Upper lobe of right lung (tissue), 1 donor: ENCODE measurements around the gene SIK3. TPM values are rescaled to one million over a fixed set of nuclear protein-coding genes. Genes with fewer than 3 reads are reported as not detected.
"Not testable (repeated sequence)": the region's sequence is repeated elsewhere in the genome, so short reads cannot be mapped to it uniquely, and the experiment has no call there.

Experiments
- ATAC-seq: fragments of 200-7000 bp; cut with Tn5 transposase; one replicate; pipeline ENCODE4 v1.9.1; 2020; ENCODE audit warnings: mild to moderate bottlenecking, moderate library complexity
- DNase-seq: peaks from one replicate; pipeline ENCODE4 v3.0.0-alpha.2; 2020
- H3K27ac ChIP-seq: fragments of 200-600 bp; one replicate; pipeline ENCODE4 v1.8.0; 2022
- H3K27me3 ChIP-seq: fragments of 200-600 bp; one replicate; pipeline ENCODE4 v1.8.0; 2022; ENCODE audit warnings: mild to moderate bottlenecking
- H3K36me3 ChIP-seq: fragments of 200-600 bp; one replicate; pipeline ENCODE4 v1.8.0; 2022
- H3K4me1 ChIP-seq: fragments of 200-600 bp; one replicate; pipeline ENCODE4 v1.8.0; 2022
- H3K4me3 ChIP-seq: fragments of 200-600 bp; one replicate; pipeline ENCODE4 v1.8.0; 2022; ENCODE audit warnings: mild to moderate bottlenecking
- H3K9me3 ChIP-seq: fragments of 200-600 bp; one replicate; pipeline ENCODE4 v1.8.0; 2022
- intact Hi-C: fragments of 100-400 bp; cut with DNase I; formaldehyde crosslinking; loops from one replicate; pipeline ENCODE4 v1.11.0; 2022
- total RNA-seq: library from RNA; stranded (reverse); fragmentation: NEBNext Ultra II Directional; extraction: Animal tissue kit (Norgen Biotek cat#: 25700); gene quantifications from one replicate; pipeline ENCODE4 v1.2.1, GENCODE V29; 2021
- TF ChIP-seq, protein P1 (sequence below): fragments of 200-600 bp; IDR thresholded peaks from one replicate; pipeline ENCODE4 v1.8.0; 2022; ENCODE audit warnings: antibody characterized with exemption
- donor health status: DM: no; HTN: yes; CAD: no; lungs with severe emphysema.

SIK3 gene
- total RNA-seq, 1 donor from 2014 or later: 37.1 TPM

DNA sequence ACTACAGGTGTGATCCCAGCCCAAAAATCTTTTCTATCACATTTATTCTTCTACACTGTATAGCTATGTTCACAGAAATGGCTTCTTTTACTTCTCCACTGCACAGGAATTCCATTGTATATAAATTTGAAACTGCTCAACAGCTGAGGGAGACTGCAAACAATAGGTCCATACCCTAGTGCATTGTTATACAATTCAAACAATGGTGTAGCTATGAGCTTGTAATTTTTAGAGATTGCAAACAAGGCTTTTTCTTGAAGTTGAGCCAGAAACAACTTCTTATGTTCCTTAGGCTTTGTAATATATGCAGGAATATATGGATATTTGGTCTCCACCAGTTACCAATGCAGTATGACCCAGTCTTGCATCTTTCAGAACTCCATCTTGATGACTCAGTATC is 19.5 kb upstream of the SIK3 start:
- TF ChIP-seq, protein P1, sequence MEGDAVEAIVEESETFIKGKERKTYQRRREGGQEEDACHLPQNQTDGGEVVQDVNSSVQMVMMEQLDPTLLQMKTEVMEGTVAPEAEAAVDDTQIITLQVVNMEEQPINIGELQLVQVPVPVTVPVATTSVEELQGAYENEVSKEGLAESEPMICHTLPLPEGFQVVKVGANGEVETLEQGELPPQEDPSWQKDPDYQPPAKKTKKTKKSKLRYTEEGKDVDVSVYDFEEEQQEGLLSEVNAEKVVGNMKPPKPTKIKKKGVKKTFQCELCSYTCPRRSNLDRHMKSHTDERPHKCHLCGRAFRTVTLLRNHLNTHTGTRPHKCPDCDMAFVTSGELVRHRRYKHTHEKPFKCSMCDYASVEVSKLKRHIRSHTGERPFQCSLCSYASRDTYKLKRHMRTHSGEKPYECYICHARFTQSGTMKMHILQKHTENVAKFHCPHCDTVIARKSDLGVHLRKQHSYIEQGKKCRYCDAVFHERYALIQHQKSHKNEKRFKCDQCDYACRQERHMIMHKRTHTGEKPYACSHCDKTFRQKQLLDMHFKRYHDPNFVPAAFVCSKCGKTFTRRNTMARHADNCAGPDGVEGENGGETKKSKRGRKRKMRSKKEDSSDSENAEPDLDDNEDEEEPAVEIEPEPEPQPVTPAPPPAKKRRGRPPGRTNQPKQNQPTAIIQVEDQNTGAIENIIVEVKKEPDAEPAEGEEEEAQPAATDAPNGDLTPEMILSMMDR: no peak
- peaks cover 4% of the 10 kb centered on the region for H3K27me3 ChIP-seq
- H3K4me3 ChIP-seq: no peak overlapping the region
- H3K36me3 ChIP-seq: no peaks in the 10 kb centered on the region
- DNase-seq (no peak), ATAC-seq (no peak)
- no peaks in the 10 kb centered on the region for H3K9me3 ChIP-seq
- H3K4me1 ChIP-seq: no peaks in the 10 kb centered on the region
- intact Hi-C loops: no loop called here
- H3K27ac ChIP-seq: no peak overlapping the region

DNA sequence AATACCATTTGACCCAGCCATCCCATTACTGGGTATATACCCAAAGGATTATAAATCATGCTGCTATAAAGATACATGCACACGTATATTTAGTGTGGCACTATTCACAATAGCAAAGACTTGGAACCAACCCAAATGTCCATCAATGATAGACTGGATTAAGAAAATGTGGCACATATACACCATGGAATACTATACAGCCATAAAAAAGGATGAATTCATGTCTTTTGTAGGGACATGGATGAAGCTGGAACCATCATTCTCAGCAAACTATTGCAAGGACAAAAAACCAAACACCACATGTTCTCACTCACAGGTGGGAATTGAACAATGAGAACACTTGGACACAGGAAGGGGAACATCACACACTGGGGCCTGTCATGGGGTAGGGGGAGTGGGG is 14.7 kb upstream of the SIK3 start:
- H3K27ac ChIP-seq, H3K36me3 ChIP-seq, H3K4me1 ChIP-seq, DNase-seq, H3K27me3 ChIP-seq, ATAC-seq, intact Hi-C loops, H3K9me3 ChIP-seq, H3K4me3 ChIP-seq: not testable (repeated sequence)

DNA sequence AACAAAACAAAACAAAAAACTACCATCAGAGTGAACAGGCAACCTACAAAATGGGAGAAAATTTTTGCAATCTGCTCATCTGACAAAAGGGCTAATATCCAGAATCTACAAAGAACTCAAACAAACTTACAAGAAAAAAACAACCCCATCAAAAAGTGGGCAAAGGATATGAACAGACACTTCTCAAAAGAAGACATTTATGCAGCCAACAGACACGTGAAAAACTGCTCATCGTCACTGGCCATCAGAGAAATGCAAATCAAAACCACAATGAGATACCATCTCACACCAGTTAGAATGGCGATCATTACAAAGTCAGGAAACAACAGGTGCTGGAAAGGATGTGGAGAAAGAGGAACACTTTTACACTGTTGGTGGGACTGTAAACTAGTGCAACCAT is 14.3 kb upstream of the SIK3 start:
- H3K27me3 ChIP-seq, H3K4me1 ChIP-seq, H3K9me3 ChIP-seq, DNase-seq, intact Hi-C loops, H3K27ac ChIP-seq, H3K4me3 ChIP-seq, ATAC-seq, H3K36me3 ChIP-seq: not testable (repeated sequence)

DNA sequence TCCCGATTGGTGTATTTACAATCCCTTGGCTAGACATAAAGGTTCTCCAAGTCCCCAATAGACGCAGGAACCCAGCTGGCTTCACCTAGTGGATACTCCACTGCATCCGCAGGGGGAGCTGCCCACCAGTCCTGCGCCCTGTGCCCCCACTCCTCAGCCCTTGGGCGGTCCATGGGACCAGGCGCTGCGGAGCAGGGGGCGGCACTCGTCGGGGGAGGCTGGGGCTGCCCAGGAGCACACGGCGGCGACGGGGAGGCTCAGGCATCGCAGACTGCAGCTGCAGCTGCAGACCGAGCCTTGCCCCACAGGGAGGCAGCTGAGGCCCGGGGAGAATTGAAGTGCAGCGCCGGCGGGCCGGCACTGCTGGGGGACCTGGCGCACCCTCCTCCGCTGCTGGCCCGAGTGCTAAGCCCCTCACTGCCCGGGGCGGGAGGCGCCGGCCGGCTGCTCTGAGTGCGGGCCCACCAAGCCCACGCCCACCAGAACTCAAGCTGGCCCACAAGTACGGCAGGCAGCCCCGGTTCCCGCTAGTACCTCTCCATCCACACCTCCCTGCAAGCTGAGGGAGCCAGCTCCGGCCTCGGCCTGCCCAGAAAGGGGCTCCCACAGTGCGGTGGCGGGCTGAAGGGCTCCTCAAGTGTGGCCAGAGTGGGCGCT is 12.2 kb upstream of the SIK3 start:
- no peak overlapping the region for H3K4me3 ChIP-seq
- no peak for DNase-seq
- intact Hi-C loops: no loop called here
- H3K27me3 ChIP-seq: no peaks in the 10 kb centered on the region
- H3K4me1 ChIP-seq: no peaks in the 10 kb centered on the region
- peak; percentile 22 for ATAC-seq
- TF ChIP-seq, protein P1: no peak
- H3K27ac ChIP-seq: no peak overlapping the region
- no peaks in the 10 kb centered on the region for H3K9me3 ChIP-seq
- no peaks in the 10 kb centered on the region for H3K36me3 ChIP-seq

DNA sequence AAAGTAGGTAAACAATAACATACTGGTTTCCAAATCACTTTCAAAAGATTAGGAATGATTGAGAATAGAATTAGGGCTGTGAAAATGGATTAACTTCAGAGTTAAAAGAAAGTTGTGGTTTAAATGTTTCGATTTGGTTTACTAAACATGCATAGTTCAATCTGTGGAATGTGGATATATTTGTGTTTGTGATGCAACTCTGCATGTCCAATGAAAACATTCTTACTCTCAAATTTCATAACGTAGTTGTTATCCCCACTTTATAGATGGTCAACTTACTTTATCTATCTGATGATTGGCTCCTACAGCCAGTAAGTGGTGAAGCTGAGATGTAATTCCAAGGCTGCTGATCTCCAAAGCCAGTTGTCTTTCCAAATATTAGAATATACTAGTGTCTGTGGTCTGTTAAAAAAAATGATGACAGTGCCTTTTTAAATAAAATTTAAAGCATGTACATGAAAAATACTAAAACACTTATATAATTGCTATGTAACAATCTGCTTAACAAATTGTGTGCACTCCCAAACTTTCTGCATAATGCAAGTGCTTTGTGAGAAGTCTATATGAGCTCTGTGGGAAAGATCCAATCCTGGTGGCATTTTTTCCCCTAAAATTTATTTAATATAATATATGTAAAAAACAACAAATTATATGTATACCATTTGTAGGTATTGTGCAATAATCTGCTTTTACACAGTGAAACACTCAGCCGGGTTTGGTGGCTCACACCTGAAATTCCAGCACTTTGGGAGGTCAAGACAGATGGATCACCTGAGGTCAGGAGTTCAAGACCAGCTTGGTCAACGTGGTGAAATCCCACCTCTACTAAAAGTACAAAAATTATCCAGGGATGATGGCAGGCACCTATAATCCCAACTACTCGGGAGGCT is 9.7 kb upstream of the SIK3 start:
- TF ChIP-seq, protein P1: no peak
- no peaks in the 10 kb centered on the region for H3K36me3 ChIP-seq
- no peaks in the 10 kb centered on the region for H3K4me1 ChIP-seq
- DNase-seq (no peak), ATAC-seq (no peak)
- H3K27ac ChIP-seq: no peak overlapping the region
- H3K4me3 ChIP-seq: no peak overlapping the region
- intact Hi-C loops: loop anchor here (5.0 to 10.0 kb wide), 3 partner anchors 117 to 323 kb away; partner anchors contain the start of gene ZPR1
- no peaks in the 10 kb centered on the region for H3K9me3 ChIP-seq
- H3K27me3 ChIP-seq: no peaks in the 10 kb centered on the region

DNA sequence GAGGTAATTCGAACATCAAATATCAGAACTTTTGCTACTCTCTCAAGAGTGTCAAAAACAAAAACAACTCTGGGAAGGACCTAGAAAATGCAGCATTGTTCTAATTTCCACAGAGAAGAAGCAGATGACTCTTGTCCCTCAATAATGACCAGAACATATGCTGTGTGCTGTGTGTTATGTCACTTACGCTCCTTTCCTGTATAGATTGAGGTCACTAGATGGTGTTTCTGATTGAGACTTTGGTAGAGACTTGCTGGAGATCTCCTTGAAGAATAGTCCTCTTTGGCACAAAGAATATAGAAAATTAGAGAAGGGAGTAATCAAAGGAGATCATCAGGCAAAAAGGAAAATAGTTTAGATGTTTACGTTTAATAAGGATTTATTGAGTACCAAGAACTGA is 2.3 kb upstream of the SIK3 start:
- Histone ChIP-seq H3K4me3 (no peak overlapping the region), H3K36me3 (no peaks in the 10 kb centered on the region), H3K4me1 (peaks cover 24% of the 10 kb centered on the region), H3K9me3 (no peaks in the 10 kb centered on the region), H3K27me3 (no peaks in the 10 kb centered on the region), H3K27ac (no peak overlapping the region)
- ATAC-seq: no peak
- intact Hi-C loops: loop anchor here (10.0 kb wide), 2 partner anchors 124 to 316 kb away; partner anchors contain the start of gene ZPR1
- TF ChIP-seq, protein P1: no peak
- no peak for DNase-seq
